Kasumi-1 (cell line): ENCODE measurements around the gene PRKRA.
"Not testable (repeated sequence)": the region's sequence is repeated elsewhere in the genome, so short reads cannot be mapped to it uniquely, and the experiment has no call there.

Experiments used
- DNase-seq, 2 experiments: peaks; one replicate each; lab custom pipeline; 2025; lab: John Stamatoyannopoulos, UW

PRKRA gene

GRCh38 chr2:178450774-178451525 lies at the start of gene PRKRA, which contains the start of gene PJVK:
Gene PRKRA (minus strand): TSS chr2:178451175. CDS start chr2:178451030, 145 bp downstream.
Gene PJVK (plus strand): TSS chr2:178451378. CDS start chr2:178453410, 2,032 bp downstream.
- DNase-seq, result peak; percentile 96 to 97

- no peak for DNase-seq
Observed at GRCh38 chr2:178499640-178500039, 48.7 kb upstream of the PRKRA start.

GRCh38 chr2:178498137-178498536 lies 47.2 kb upstream of the PRKRA start:
- DNase-seq, result no peak

- no peak for DNase-seq
Observed at GRCh38 chr2:178496049-178496448, 45.1 kb upstream of the PRKRA start.

- DNase-seq, result no peak
Observed at GRCh38 chr2:178491612-178492011, 40.6 kb upstream of the PRKRA start.

GRCh38 chr2:178485356-178485755 lies 34.4 kb upstream of the PRKRA start:
- no peak for DNase-seq

- no peak for DNase-seq
Observed at GRCh38 chr2:178484245-178485041, 33.5 kb upstream of the PRKRA start.

GRCh38 chr2:178482437-178482836 lies 31.5 kb upstream of the PRKRA start:
- DNase-seq, result no peak

- peak; percentile 90 to 95 for DNase-seq
Observed at GRCh38 chr2:178480227-178481181, 29.5 kb upstream of the PRKRA start, which contains the start of gene PLEKHA3. Gene PLEKHA3 (plus strand): TSS chr2:178480457. CDS start chr2:178480870, 413 bp downstream.

- DNase-seq, result no peak
Observed at GRCh38 chr2:178479758-178480226, 28.8 kb upstream of the PRKRA start.

GRCh38 chr2:178479275-178479616 lies 28.3 kb upstream of the PRKRA start:
- DNase-seq, result peak; percentile 51 to 63

- DNase-seq, result peak; percentile 88 to 92
Observed at GRCh38 chr2:178478439-178479274, 27.7 kb upstream of the PRKRA start, which contains the start of gene FKBP7. Gene FKBP7 (minus strand): TSS chr2:178478600. CDS start chr2:178478499, 101 bp downstream.

GRCh38 chr2:178478130-178478438 lies 27.1 kb upstream of the PRKRA start:
- peak; percentile 67 to 77 for DNase-seq

GRCh38 chr2:178477443-178478129 lies 26.6 kb upstream of the PRKRA start:
- DNase-seq, result peak; percentile 27 to 77

GRCh38 chr2:178476477-178476876 lies 25.5 kb upstream of the PRKRA start:
- DNase-seq, result no peak

GRCh38 chr2:178474560-178474959 lies 23.6 kb upstream of the PRKRA start:
- no peak for DNase-seq

GRCh38 chr2:178473931-178474330 lies 23.0 kb upstream of the PRKRA start:
- DNase-seq, result no peak

GRCh38 chr2:178473373-178473772 lies 22.4 kb upstream of the PRKRA start:
- DNase-seq, result no peak

- not testable (repeated sequence) for DNase-seq
Observed at GRCh38 chr2:178471313-178471712, 20.3 kb upstream of the PRKRA start.

GRCh38 chr2:178469219-178469849 lies 18.4 kb upstream of the PRKRA start:
- no peak for DNase-seq
